ENCODE data around the gene GNG3. TPM values are rescaled to one million over a fixed set of nuclear protein-coding genes. Genes with fewer than 3 reads are reported as not detected.
A peak's percentile ranks its signal among the peaks of the same experiment; 100 is the strongest.

GNG3 gene
- total RNA-seq, 1 donor from 2014 or later, result not detected

- peak overlapping the region; percentile 5 for H3K27ac ChIP-seq
- peaks cover 74% of the 10 kb centered on the region for H3K36me3 ChIP-seq
- no peak overlapping the region for H3K4me3 ChIP-seq
- intact Hi-C loops (cut with DNase I), result no loop called here
- DNase-seq (no peak), ATAC-seq (no peak)
- TF ChIP-seq, protein P1, sequence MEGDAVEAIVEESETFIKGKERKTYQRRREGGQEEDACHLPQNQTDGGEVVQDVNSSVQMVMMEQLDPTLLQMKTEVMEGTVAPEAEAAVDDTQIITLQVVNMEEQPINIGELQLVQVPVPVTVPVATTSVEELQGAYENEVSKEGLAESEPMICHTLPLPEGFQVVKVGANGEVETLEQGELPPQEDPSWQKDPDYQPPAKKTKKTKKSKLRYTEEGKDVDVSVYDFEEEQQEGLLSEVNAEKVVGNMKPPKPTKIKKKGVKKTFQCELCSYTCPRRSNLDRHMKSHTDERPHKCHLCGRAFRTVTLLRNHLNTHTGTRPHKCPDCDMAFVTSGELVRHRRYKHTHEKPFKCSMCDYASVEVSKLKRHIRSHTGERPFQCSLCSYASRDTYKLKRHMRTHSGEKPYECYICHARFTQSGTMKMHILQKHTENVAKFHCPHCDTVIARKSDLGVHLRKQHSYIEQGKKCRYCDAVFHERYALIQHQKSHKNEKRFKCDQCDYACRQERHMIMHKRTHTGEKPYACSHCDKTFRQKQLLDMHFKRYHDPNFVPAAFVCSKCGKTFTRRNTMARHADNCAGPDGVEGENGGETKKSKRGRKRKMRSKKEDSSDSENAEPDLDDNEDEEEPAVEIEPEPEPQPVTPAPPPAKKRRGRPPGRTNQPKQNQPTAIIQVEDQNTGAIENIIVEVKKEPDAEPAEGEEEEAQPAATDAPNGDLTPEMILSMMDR (IDR thresholded peaks at IDR 0.05), result no peak
- peaks cover 19% of the 10 kb centered on the region for H3K4me1 ChIP-seq
- no peaks in the 10 kb centered on the region for H3K27me3 ChIP-seq
- no peaks in the 10 kb centered on the region for H3K9me3 ChIP-seq
Measured at GRCh38 chr11:62712861-62713260, 5.4 kb downstream of the GNG3 start.

DNA sequence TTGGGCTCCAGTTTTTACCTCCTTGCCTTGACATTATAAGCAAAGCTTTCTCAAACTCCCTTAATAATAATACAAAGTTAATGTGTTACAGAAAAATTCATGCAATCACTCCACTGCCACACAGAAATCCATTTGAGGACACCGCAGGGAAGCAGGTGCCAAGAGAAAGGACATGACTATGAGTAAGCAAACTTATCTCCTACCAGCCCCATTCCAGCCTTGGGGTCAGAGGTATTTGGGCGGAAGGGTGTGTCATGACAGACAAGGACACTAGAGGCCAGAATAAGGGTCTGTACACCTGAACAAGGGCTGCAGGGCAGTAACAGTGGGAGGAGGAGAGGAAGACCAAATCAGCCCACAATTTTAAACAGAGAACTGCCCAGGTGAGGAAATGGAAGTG lies 5.9 kb downstream of the GNG3 start:
- peaks cover 16% of the 10 kb centered on the region for H3K4me1 ChIP-seq
- peaks cover 78% of the 10 kb centered on the region for H3K36me3 ChIP-seq
- peak overlapping the region; percentile 32 for H3K27ac ChIP-seq
- TF ChIP-seq, protein P1 (IDR thresholded peaks at IDR 0.05), result no peak
- no peak overlapping the region for H3K4me3 ChIP-seq
- intact Hi-C loops (cut with DNase I), result no loop called here
- H3K27me3 ChIP-seq, result no peaks in the 10 kb centered on the region
- DNase-seq (no peak), ATAC-seq (peak; percentile 56)
- no peaks in the 10 kb centered on the region for H3K9me3 ChIP-seq

DNA sequence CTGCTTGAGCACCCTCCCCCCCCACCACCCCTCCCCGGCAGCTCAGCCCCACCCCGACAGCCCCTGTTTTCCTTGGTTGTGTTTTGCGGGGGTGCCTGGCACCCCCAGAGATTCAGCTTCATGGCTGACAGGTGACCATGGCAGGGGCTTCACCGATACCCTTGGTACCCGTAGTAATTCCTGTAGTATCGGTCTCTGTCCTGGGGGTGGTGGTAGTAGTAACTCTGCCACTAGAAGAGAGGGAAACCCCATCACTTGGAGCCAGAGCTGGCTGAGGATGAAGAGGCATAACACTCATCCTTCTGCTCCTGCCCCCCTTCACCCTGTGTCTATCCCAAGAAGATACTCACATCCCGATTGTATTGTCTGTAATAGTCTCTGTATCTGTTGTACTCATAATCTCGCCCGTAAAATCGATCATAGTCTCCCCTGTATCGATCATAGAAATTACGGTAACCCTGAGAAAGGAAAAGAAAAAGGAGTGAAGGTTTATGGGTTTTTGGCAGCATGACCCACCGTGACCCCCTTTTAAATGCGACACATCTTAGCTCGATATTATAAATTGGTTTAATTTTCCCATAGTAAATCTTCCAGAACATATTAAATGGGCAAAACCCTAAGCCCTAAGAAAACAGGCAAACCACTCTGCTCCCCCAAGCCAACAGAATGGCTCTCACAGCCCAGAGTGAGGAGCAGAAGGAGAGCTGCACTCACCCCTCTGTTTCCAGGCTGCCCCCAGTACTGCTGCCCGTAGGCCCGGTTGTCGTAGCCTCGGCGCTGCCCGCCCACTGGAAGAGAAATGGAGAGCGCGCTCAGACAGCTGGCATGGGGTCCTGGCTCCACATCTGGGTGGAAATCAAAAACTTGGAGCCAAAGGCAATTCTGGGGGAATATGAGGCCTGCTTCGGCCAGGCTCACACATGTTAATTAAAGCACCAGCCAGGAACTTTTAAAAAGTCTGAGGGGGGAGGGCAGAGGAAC lies 8.0 kb downstream of the GNG3 start:
- DNase-seq (no peak), ATAC-seq (no peak)
- H3K27me3 ChIP-seq, result no peaks in the 10 kb centered on the region
- H3K9me3 ChIP-seq, result no peaks in the 10 kb centered on the region
- H3K4me1 ChIP-seq, result peaks cover 3% of the 10 kb centered on the region
- intact Hi-C loops (cut with DNase I), result no loop called here
- no peak overlapping the region for H3K27ac ChIP-seq
- peaks cover 98% of the 10 kb centered on the region for H3K36me3 ChIP-seq
- TF ChIP-seq, protein P1 (IDR thresholded peaks at IDR 0.05), result no peak
- no peak overlapping the region for H3K4me3 ChIP-seq

DNA sequence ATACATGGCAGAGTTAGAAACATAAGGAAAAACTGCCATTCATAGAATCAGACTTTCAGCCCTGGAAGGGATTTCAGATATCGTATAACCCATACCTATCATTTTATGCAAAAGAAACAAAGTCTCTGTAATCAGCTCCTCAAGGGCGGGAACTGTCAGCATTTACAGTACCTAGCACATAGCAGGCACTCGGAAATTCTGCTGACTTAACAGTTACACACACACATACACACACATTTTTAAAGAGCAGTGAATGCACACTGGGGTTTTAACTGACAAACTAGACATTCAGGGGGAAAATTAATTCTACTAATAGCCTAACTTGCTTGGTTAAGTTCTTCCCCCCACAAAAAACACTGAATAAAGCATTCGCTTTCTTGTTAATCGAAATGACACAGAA lies 8.7 kb downstream of the GNG3 start:
- no peak overlapping the region for H3K27ac ChIP-seq
- ATAC-seq (no peak), DNase-seq (no peak)
- H3K9me3 ChIP-seq, result no peaks in the 10 kb centered on the region
- H3K4me3 ChIP-seq, result no peak overlapping the region
- no peaks in the 10 kb centered on the region for H3K27me3 ChIP-seq
- H3K4me1 ChIP-seq, result no peaks in the 10 kb centered on the region
- peaks cover 98% of the 10 kb centered on the region for H3K36me3 ChIP-seq
- intact Hi-C loops (cut with DNase I), result no loop called here
- TF ChIP-seq, protein P1 (IDR thresholded peaks at IDR 0.05), result no peak

DNA sequence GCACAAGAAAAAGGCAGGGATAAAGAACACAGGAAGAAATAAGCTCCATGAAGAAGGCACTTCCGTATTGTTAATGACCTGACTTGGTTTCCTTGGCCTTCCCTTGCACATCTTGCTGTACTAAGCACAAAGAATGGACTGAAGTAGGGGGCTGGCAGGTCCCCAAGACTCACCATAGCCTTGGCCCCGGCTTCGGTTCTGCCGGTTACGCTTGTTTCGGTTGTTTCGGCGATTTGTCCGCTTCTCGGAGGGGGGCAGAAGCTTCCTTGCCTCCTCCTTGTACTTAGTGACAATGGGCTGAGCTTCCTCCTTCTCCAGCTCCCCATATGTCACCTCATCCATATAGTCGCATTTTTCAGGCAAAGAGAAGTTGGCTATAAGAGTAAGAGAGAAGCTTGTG lies 9.3 kb downstream of the GNG3 start:
- TF ChIP-seq, protein P1 (IDR thresholded peaks at IDR 0.05), result no peak
- intact Hi-C loops (cut with DNase I), result no loop called here
- H3K36me3 ChIP-seq, result peaks cover 98% of the 10 kb centered on the region
- no peak overlapping the region for H3K27ac ChIP-seq
- ATAC-seq (no peak), DNase-seq (no peak)
- no peaks in the 10 kb centered on the region for H3K27me3 ChIP-seq
- H3K4me3 ChIP-seq, result no peak overlapping the region
- H3K9me3 ChIP-seq, result no peaks in the 10 kb centered on the region
- H3K4me1 ChIP-seq, result peaks cover 1% of the 10 kb centered on the region

Data from upper lobe of right lung (tissue), 1 donor.